ENCODE results near the gene PNPLA5. TPM values are rescaled to one million over a fixed set of nuclear protein-coding genes. Genes with fewer than 3 reads are reported as not detected.

PNPLA5 gene
- total RNA-seq, 1 experiment from 2014 or later: not detected

DNA sequence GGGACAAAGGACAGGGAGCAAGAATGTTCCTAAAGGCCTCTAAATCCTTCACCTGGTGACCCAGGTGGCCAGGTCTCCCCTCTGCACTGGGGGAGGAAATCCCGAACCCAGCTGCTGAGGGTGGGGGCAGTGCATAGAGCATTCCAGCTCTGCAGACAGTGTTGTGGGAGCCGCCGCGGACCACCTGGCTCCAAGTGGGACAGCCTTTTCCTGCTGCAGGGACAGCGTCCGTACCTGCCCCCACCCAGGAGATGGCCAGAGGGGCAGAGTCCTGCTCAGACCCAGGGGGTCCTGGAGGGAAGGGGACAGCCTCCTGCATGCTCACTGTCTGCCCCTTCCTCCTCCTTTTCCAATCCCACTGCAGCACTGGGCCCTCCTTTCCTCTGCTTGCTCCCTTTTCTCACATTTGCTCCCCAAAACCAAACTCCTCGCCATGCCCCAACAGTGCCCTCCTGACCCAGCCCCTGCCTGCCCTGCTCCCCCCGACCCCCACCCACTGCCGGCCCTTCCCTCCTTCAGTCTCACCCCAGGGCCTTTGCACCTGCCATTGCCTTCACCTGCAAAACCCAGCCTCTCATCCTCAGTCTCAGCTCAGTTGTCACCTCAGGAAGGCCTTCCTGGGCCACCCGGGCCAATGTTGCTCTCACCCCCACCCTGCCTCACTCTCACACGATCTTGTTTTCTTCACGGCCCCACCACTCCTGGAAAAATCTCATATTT is 12.8 kb downstream of the PNPLA5 start:
- DNase-seq: no peak
- Histone ChIP-seq H4K20me1 (ENCODE audit: insufficient read depth) (no peaks in the 10 kb centered on the region), H3K27ac (no peak overlapping the region), H3K4me2 (no peak overlapping the region), H2AFZ (no peak overlapping the region), H3K9me3 (ENCODE audit: insufficient read depth, low read depth) (no peaks in the 10 kb centered on the region), H3F3A (ENCODE audit: insufficient read depth, low read depth) (no peaks in the 10 kb centered on the region), H3K4me3 (no peak overlapping the region), H3K36me3 (ENCODE audit: low read depth) (no peaks in the 10 kb centered on the region), H3K9me2 (ENCODE audit: insufficient read depth) (no peaks in the 10 kb centered on the region), H3K79me2 (ENCODE audit: low read depth) (no peaks in the 10 kb centered on the region), H3K27me3 (ENCODE audit: insufficient read depth, low read depth) (peaks cover 65% of the 10 kb centered on the region), H3K4me1 (replicated peaks; ENCODE audit: insufficient read depth) (no peaks in the 10 kb centered on the region)
- POLR2A ChIA-PET (ENCODE audit: unreplicated experiment): no interaction called here
- TF ChIP-seq, protein P1, sequence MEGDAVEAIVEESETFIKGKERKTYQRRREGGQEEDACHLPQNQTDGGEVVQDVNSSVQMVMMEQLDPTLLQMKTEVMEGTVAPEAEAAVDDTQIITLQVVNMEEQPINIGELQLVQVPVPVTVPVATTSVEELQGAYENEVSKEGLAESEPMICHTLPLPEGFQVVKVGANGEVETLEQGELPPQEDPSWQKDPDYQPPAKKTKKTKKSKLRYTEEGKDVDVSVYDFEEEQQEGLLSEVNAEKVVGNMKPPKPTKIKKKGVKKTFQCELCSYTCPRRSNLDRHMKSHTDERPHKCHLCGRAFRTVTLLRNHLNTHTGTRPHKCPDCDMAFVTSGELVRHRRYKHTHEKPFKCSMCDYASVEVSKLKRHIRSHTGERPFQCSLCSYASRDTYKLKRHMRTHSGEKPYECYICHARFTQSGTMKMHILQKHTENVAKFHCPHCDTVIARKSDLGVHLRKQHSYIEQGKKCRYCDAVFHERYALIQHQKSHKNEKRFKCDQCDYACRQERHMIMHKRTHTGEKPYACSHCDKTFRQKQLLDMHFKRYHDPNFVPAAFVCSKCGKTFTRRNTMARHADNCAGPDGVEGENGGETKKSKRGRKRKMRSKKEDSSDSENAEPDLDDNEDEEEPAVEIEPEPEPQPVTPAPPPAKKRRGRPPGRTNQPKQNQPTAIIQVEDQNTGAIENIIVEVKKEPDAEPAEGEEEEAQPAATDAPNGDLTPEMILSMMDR (conservative IDR thresholded peaks at IDR 0.05): no peak
- TF ChIP-seq EZH2 (IDR thresholded peaks at IDR 0.05; ENCODE audit: low read depth): no peak
- BruUV-seq (replicated peaks): no TSS peak
- intact Hi-C loops (cut with micrococcal nuclease; ENCODE audit: unreplicated experiment): no loop called here
- CTCF ChIA-PET: interaction anchor here (0.7 kb wide), 1 partner anchor 486 kb away, joined by 3 read pairs; no protein-coding TSS in a partner anchor

DNA sequence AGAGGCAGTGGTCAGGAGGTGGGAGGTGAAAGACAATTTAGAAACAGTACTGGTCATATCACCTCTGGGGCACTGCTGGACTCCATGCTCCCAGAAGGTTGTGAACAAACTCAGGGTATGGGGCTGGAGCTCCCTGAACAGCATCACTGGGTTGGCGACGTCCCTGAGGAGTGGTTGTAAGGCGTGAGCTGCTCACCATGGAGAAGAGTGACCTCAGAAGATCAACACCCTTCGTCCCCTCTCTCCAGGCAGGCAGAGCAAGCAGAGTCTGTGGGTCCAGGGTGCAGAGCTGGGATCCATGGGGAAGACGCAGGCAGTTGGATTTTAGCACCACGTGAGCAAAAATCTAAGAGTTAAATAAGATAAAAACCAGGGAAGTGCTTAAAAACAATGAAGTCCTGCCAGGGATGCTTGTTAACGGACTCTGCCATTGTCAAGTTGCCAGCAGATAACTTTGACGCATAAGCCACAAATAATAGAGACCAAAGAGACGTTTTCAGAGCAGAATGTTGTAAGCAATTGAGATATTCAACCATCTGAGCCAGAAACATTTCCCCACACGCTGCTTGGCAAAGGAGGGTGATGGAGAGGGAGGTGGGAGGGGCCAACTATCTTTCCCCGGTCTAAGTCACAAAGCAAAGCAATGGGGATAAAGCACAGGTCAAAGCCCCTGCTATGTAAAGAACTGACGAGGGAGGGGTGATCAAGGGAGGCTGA is 13.6 kb downstream of the PNPLA5 start:
- CTCF ChIA-PET: no interaction called here

DNA sequence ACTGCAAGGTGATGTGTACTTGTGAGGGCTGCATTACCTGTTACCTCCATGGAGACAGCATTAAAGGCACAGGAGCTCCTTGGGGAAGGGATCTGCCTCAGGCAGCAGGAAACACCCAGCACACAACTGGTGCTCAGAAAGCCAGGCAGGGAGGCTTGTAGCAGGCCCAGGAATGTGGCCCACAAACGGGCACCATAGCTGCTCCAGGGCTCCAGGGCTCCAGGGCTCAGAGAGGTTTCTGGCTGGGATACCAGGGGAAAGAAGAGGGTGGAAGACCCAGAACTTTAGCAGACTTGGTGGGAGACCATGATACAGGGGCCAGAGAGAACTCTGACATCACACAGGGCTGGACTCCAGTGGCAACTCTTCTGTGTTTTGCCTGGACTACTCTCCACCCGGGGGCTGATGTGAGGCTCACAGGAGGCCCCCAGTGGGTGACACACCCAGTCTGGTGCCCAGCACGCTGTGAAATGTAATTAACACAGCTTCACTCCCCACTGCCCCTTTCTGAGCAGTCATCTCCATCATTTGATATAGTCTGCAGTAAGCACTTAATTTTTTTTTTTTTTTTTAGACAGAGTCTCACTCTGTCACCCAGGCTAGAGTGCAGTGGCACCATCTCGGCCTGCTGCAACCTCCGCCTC is 14.8 kb downstream of the PNPLA5 start:
- POLR2A ChIA-PET (ENCODE audit: unreplicated experiment): no interaction called here
- TF ChIP-seq, protein P1 (conservative IDR thresholded peaks at IDR 0.05): no peak
- no peak for TF ChIP-seq EZH2 (IDR thresholded peaks at IDR 0.05; ENCODE audit: low read depth)
- Histone ChIP-seq H4K20me1 (ENCODE audit: insufficient read depth) (no peaks in the 10 kb centered on the region), H3K4me1 (replicated peaks; ENCODE audit: insufficient read depth) (no peaks in the 10 kb centered on the region), H3K27me3 (ENCODE audit: insufficient read depth, low read depth) (peaks cover 85% of the 10 kb centered on the region), H3K4me2 (no peak overlapping the region), H3K36me3 (ENCODE audit: low read depth) (no peaks in the 10 kb centered on the region), H3F3A (ENCODE audit: insufficient read depth, low read depth) (no peaks in the 10 kb centered on the region), H3K9me3 (ENCODE audit: insufficient read depth, low read depth) (no peaks in the 10 kb centered on the region), H3K4me3 (no peak overlapping the region), H3K27ac (no peak overlapping the region), H3K79me2 (ENCODE audit: low read depth) (no peaks in the 10 kb centered on the region), H2AFZ (no peak overlapping the region), H3K9me2 (ENCODE audit: insufficient read depth) (no peaks in the 10 kb centered on the region)
- CTCF ChIA-PET: no interaction called here
- no TSS peak for BruUV-seq (replicated peaks)
- intact Hi-C loops (cut with micrococcal nuclease; ENCODE audit: unreplicated experiment): no loop called here
- DNase-seq: no peak

More for the DNA sequence above, 13.6 kb downstream of the PNPLA5 start:
- no peak overlapping the region for H3K4me3 ChIP-seq
- intact Hi-C loops (cut with micrococcal nuclease; ENCODE audit: unreplicated experiment): no loop called here
- no peaks in the 10 kb centered on the region for H3K4me1 ChIP-seq (replicated peaks; ENCODE audit: insufficient read depth)
- DNase-seq: no peak
- H3K36me3 ChIP-seq (ENCODE audit: low read depth): no peaks in the 10 kb centered on the region
- TF ChIP-seq EZH2 (IDR thresholded peaks at IDR 0.05; ENCODE audit: low read depth): no peak
- TF ChIP-seq, protein P1 (conservative IDR thresholded peaks at IDR 0.05): no peak
- no peaks in the 10 kb centered on the region for H4K20me1 ChIP-seq (ENCODE audit: insufficient read depth)
- H3K4me2 ChIP-seq: no peak overlapping the region
- H2AFZ ChIP-seq: no peak overlapping the region
- no peaks in the 10 kb centered on the region for H3F3A ChIP-seq (ENCODE audit: insufficient read depth, low read depth)
- no peaks in the 10 kb centered on the region for H3K79me2 ChIP-seq (ENCODE audit: low read depth)
- H3K9me2 ChIP-seq (ENCODE audit: insufficient read depth): no peaks in the 10 kb centered on the region
- POLR2A ChIA-PET (ENCODE audit: unreplicated experiment): no interaction called here
- H3K9me3 ChIP-seq (ENCODE audit: insufficient read depth, low read depth): no peaks in the 10 kb centered on the region
- no TSS peak for BruUV-seq (replicated peaks)
- H3K27ac ChIP-seq: no peak overlapping the region
- H3K27me3 ChIP-seq (ENCODE audit: insufficient read depth, low read depth): peaks cover 73% of the 10 kb centered on the region
